Subcutaneous adipose tissue (tissue), 4 donors: ENCODE results near the gene CYP19A1. TPM values are rescaled to one million over a fixed set of nuclear protein-coding genes. Genes with fewer than 3 reads are reported as not detected.

Experiments used
- small RNA-seq: library from RNA; depleted of rRNA; stranded (forward); fragments of <200 nt; gene quantifications from one replicate; pipeline ENCODE3, GENCODE V24; 2016
- total RNA-seq, 4 donors: library from RNA; depleted of rRNA; stranded (reverse); fragments of >200 nt; gene quantifications; one replicate each; pipeline ENCODE4 v1.1.0, GENCODE V29; 2016
- TF ChIP-seq, protein P1 (sequence below): fragments of 450-650 bp; IDR thresholded peaks from one replicate; pipeline ENCODE4 v1.5.1; 2016; ENCODE audit warnings: low read depth, mild to moderate bottlenecking, control low read depth, antibody characterized with exemption, moderate library complexity

The CYP19A1 gene
- total RNA-seq, 4 donors from 2014 or later, result 0.75 to 16.7 (median 8.3) TPM

DNA sequence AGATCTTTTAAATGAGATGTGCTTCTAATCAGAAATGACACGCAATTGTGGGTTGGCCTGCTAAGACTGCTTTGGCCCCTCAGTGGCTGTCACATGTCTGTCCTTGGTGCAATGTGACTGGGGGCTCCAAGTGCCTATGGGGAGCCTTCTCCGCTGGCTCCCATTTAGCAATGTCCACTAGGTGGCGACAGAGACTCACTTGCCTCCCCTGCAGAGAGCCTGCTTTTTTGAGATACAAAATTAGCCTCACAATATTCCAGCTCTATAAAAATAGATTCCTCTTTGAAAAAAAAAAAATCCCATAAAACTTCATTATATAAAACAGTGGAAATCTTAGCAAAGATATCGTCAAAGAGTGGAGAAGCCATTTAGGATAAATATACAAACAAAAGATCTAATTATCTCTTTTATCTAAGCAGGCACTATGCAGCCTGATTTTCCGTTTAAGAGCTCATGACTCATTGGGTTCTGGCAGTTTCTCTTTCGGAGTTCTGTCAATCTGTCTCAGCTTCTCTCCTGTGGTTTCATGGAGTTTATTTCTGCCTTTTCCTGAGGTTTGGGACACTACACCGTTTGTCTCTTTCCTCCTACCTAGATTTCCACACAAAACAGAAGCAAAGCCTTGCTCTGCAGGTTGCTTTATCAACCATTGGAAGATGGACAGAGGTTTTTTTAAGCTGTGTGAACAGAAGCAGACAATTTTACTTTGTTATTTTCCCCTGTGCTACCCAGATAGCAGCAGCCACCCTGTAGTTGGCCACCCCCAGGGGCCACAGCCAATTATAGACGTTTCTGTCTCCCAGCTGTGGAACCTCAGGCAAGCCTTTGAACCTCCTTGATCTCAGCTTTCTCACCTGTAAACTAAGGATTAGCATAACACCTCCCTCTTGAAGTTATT, 175.3 kb downstream of the CYP19A1 start:
- TF ChIP-seq, protein P1, sequence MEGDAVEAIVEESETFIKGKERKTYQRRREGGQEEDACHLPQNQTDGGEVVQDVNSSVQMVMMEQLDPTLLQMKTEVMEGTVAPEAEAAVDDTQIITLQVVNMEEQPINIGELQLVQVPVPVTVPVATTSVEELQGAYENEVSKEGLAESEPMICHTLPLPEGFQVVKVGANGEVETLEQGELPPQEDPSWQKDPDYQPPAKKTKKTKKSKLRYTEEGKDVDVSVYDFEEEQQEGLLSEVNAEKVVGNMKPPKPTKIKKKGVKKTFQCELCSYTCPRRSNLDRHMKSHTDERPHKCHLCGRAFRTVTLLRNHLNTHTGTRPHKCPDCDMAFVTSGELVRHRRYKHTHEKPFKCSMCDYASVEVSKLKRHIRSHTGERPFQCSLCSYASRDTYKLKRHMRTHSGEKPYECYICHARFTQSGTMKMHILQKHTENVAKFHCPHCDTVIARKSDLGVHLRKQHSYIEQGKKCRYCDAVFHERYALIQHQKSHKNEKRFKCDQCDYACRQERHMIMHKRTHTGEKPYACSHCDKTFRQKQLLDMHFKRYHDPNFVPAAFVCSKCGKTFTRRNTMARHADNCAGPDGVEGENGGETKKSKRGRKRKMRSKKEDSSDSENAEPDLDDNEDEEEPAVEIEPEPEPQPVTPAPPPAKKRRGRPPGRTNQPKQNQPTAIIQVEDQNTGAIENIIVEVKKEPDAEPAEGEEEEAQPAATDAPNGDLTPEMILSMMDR, result no peak

DNA sequence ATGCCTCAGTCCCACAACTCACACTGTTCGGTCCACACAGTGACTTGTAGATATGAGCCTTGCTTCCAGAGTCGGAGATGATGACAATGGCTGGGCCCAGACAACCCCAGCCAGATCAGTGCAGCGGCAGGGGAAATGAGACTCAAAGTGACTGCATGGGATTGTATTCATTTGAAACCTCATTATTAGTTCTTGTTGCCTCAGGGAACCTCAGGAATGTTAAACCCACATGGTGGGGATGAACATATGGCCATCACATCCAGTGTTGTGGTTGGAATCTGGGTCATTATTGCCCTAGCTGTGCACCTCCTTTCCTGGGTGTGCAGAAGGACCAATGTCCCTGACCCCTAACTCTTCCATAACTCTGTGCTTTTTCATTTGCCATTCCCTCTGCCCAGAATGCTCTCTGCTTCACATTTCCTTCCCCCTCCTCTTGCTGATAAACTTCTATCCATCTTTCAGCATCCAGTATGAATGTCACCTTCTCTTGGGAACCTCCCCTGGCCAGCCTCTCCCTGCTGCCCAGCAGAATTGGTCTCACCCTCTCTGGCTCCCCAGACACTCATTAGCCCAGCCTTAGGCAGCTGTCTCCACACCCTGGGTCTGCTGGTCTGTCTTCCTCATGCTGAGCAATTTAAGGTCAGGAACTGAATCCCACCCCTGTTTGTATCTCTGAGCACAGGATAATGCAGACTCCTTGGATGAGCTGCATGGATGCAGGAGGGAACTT, 176.7 kb downstream of the CYP19A1 start:
- TF ChIP-seq, protein P1, result no peak

DNA sequence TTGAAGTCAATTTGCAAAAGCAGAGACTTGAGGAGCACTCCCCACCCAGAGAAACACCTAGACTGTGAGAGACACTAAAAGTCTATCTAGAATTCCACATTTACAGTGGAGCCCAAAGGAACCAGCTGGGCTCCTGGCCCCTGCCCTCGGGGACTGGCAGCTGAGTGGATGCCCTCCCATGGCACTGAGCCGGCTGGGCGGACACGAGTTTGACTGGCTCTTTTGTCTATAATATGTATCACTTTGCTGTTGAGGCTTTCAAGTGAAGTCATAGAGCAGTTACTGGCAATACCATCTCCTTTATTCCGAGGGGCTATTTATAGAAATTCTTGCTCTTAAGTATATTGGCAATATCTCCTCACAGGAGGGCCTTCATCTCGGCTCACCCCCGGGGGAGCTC, 177.9 kb downstream of the CYP19A1 start:
- TF ChIP-seq, protein P1, result no peak

Small RNAs within 50 kb of the gene (small RNA-seq; reads per million reads assigned to genes)
- not detected for gene AC020891.4
- not detected for gene MIR4713
- 0.85 reads per million for gene MIR7973-1

Other genes with a start within 250 kb of the CYP19A1 start
- gene TNFAIP8L3, start 243.7 kb downstream of the CYP19A1 start, total RNA-seq, result 1 to 10 TPM; 1.7 to 8.0 (median 4.8) TPM
- 10 to 100 TPM; 36.2 to 86.1 (median 60.0) TPM for gene GLDN, start 3.1 kb upstream of the CYP19A1 start, total RNA-seq